ENCODE measurements around the gene SDCBP2. TPM values are rescaled to one million over a fixed set of nuclear protein-coding genes. Genes with fewer than 3 reads are reported as not detected.

SDCBP2 gene
- total RNA-seq, 1 experiment from 2014 or later = 3.3 TPM

DNA sequence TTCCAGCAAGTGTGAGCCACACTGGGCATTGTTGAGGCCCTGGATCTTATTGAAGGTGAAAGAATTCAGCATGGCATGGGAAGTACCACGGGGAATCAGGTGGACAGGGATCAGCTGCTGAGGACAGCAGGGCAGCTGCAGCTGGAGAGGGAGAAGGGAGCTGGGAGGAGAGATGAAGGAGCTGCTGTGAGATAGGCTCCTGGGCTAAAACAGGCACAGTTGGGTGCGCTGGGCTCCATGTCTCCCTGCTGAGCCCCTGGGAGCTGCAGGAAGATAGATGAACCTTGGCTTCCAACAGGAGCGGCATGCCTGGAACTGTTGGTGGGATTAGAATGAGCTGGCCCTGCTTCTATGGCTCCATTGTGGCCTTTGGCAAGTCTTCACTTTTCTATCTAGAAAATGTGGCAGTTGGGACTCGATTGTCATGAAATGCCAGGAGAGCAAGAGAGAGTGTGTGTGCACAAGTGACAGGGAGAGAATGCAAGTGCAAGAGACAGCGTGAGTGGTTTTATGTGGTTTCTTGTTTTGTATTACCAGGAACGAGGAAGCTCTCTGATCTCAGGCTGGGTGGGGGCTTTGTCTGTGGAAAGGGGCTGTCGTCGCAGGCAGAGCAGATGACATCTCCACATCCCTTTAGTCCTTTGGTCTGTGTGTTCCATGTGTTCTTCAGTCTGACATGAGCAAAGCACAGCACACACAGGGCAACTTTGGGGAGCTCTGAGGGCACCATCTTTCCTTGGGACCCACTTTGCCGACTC is 42.5 kb downstream of the SDCBP2 start:
- Mint-ChIP-seq H3K27ac (no peak overlapping the region), H3K9me3 (no peaks in the 10 kb centered on the region), H3K4me1 (no peaks in the 10 kb centered on the region), H3K4me3 (no peak overlapping the region), H3K36me3 (no peaks in the 10 kb centered on the region), H3K27me3 (ENCODE audit: low read depth) (no peaks in the 10 kb centered on the region)
- DNase-seq (ENCODE audit: low spot score) (no peak), ATAC-seq (no peak)
- CTCF ChIA-PET = interaction anchor here (1.5 kb wide), 1 partner anchor 18 kb away, joined by 3 read pairs; no protein-coding TSS in a partner anchor
- TF ChIP-seq, protein P1, sequence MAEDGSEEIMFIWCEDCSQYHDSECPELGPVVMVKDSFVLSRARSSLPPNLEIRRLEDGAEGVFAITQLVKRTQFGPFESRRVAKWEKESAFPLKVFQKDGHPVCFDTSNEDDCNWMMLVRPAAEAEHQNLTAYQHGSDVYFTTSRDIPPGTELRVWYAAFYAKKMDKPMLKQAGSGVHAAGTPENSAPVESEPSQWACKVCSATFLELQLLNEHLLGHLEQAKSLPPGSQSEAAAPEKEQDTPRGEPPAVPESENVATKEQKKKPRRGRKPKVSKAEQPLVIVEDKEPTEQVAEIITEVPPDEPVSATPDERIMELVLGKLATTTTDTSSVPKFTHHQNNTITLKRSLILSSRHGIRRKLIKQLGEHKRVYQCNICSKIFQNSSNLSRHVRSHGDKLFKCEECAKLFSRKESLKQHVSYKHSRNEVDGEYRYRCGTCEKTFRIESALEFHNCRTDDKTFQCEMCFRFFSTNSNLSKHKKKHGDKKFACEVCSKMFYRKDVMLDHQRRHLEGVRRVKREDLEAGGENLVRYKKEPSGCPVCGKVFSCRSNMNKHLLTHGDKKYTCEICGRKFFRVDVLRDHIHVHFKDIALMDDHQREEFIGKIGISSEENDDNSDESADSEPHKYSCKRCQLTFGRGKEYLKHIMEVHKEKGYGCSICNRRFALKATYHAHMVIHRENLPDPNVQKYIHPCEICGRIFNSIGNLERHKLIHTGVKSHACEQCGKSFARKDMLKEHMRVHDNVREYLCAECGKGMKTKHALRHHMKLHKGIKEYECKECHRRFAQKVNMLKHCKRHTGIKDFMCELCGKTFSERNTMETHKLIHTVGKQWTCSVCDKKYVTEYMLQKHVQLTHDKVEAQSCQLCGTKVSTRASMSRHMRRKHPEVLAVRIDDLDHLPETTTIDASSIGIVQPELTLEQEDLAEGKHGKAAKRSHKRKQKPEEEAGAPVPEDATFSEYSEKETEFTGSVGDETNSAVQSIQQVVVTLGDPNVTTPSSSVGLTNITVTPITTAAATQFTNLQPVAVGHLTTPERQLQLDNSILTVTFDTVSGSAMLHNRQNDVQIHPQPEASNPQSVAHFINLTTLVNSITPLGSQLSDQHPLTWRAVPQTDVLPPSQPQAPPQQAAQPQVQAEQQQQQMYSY (CRISPR knock-in tag; IDR thresholded peaks at IDR 0.05) = no peak
- TF ChIP-seq, protein P2, sequence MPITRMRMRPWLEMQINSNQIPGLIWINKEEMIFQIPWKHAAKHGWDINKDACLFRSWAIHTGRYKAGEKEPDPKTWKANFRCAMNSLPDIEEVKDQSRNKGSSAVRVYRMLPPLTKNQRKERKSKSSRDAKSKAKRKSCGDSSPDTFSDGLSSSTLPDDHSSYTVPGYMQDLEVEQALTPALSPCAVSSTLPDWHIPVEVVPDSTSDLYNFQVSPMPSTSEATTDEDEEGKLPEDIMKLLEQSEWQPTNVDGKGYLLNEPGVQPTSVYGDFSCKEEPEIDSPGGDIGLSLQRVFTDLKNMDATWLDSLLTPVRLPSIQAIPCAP (CRISPR knock-in tag; IDR thresholded peaks at IDR 0.05) = no peak
- TF ChIP-seq, protein P3, sequence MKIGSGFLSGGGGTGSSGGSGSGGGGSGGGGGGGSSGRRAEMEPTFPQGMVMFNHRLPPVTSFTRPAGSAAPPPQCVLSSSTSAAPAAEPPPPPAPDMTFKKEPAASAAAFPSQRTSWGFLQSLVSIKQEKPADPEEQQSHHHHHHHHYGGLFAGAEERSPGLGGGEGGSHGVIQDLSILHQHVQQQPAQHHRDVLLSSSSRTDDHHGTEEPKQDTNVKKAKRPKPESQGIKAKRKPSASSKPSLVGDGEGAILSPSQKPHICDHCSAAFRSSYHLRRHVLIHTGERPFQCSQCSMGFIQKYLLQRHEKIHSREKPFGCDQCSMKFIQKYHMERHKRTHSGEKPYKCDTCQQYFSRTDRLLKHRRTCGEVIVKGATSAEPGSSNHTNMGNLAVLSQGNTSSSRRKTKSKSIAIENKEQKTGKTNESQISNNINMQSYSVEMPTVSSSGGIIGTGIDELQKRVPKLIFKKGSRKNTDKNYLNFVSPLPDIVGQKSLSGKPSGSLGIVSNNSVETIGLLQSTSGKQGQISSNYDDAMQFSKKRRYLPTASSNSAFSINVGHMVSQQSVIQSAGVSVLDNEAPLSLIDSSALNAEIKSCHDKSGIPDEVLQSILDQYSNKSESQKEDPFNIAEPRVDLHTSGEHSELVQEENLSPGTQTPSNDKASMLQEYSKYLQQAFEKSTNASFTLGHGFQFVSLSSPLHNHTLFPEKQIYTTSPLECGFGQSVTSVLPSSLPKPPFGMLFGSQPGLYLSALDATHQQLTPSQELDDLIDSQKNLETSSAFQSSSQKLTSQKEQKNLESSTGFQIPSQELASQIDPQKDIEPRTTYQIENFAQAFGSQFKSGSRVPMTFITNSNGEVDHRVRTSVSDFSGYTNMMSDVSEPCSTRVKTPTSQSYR (CRISPR knock-in tag; IDR thresholded peaks at IDR 0.05) = no peak
- TF ChIP-seq ZNF416 (CRISPR knock-in tag; IDR thresholded peaks at IDR 0.05) (no peak), TEAD4 (CRISPR knock-in tag; IDR thresholded peaks at IDR 0.05) (no peak), ZNF317 (CRISPR knock-in tag; IDR thresholded peaks at IDR 0.05; ENCODE audit: borderline replicate concordance, low read depth) (no peak), ZSCAN18 (CRISPR knock-in tag; IDR thresholded peaks at IDR 0.05) (no peak), RELA (CRISPR knock-in tag; IDR thresholded peaks at IDR 0.05; ENCODE audit: borderline replicate concordance) (no peak), FOXJ3 (CRISPR knock-in tag; IDR thresholded peaks at IDR 0.05; ENCODE audit: borderline replicate concordance) (no peak), ZNF263 (CRISPR knock-in tag; IDR thresholded peaks at IDR 0.05; ENCODE audit: low read depth) (no peak), OVOL2 (CRISPR knock-in tag; IDR thresholded peaks at IDR 0.05; ENCODE audit: borderline replicate concordance) (no peak), ZNF671 (CRISPR knock-in tag; IDR thresholded peaks at IDR 0.05) (no peak), IRF2 (CRISPR knock-in tag; IDR thresholded peaks at IDR 0.05; ENCODE audit: borderline replicate concordance, low read depth) (no peak), EMX1 (CRISPR knock-in tag; IDR thresholded peaks at IDR 0.05) (no peak), NR3C1 (CRISPR knock-in tag; conservative IDR thresholded peaks at IDR 0.05; ENCODE audit: low read depth) (no peak), ATF1 (CRISPR knock-in tag; IDR thresholded peaks at IDR 0.05) (no peak), MXD4 (CRISPR knock-in tag; IDR thresholded peaks at IDR 0.05; ENCODE audit: borderline replicate concordance) (no peak), TEAD1 (CRISPR knock-in tag; IDR thresholded peaks at IDR 0.05) (no peak)
- TF ChIP-seq, protein P4, sequence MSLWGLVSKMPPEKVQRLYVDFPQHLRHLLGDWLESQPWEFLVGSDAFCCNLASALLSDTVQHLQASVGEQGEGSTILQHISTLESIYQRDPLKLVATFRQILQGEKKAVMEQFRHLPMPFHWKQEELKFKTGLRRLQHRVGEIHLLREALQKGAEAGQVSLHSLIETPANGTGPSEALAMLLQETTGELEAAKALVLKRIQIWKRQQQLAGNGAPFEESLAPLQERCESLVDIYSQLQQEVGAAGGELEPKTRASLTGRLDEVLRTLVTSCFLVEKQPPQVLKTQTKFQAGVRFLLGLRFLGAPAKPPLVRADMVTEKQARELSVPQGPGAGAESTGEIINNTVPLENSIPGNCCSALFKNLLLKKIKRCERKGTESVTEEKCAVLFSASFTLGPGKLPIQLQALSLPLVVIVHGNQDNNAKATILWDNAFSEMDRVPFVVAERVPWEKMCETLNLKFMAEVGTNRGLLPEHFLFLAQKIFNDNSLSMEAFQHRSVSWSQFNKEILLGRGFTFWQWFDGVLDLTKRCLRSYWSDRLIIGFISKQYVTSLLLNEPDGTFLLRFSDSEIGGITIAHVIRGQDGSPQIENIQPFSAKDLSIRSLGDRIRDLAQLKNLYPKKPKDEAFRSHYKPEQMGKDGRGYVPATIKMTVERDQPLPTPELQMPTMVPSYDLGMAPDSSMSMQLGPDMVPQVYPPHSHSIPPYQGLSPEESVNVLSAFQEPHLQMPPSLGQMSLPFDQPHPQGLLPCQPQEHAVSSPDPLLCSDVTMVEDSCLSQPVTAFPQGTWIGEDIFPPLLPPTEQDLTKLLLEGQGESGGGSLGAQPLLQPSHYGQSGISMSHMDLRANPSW (CRISPR knock-in tag; conservative IDR thresholded peaks at IDR 0.05; ENCODE audit: low read depth) = no peak
- POLR2A ChIA-PET = no interaction called here
